ENCODE measurements around the gene CMSS1. TPM values are rescaled to one million over a fixed set of nuclear protein-coding genes. Genes with fewer than 3 reads are reported as not detected.

CMSS1 gene
- total and polyA plus RNA-seq, 2 of the 13 experiments (the other 11 are each of a cell fraction or from before 2014, with no cell fraction given): 6.4 to 48.7 TPM

DNA sequence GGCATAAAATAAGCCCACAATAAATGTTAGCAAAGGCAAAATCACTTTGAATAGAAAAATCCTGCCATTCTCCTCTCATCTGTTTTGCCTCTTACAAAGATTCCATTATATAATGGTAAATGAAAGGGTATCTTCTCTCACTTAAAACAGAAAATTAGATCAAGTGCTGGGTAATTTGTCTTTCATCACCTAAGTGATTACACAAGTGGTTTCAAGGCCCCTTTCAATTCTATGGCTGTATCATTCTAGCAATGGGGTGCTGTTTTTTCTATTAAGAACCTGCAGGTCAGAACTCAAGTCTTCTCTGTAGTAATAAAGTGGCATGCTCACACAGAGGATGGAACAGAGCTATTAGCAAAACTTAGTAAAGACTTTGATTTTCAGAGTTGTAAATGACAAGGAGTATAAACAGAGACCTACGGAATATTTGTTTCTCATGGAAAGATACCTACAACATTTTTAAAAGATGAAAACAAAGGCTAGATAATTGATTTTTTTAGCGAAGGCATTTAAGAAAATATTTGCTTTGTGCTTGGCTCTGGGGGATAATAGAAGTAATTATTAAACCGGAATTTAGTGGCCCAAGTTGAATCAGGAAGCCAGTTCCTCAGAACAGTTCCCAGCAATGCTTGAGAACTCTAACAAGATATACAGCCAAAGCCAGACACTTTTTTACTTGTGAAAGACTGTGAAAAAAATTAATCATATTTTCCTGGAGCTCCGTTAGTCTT is 137.4 kb downstream of the CMSS1 start (continued):
- TF ChIP-seq, protein P1, sequence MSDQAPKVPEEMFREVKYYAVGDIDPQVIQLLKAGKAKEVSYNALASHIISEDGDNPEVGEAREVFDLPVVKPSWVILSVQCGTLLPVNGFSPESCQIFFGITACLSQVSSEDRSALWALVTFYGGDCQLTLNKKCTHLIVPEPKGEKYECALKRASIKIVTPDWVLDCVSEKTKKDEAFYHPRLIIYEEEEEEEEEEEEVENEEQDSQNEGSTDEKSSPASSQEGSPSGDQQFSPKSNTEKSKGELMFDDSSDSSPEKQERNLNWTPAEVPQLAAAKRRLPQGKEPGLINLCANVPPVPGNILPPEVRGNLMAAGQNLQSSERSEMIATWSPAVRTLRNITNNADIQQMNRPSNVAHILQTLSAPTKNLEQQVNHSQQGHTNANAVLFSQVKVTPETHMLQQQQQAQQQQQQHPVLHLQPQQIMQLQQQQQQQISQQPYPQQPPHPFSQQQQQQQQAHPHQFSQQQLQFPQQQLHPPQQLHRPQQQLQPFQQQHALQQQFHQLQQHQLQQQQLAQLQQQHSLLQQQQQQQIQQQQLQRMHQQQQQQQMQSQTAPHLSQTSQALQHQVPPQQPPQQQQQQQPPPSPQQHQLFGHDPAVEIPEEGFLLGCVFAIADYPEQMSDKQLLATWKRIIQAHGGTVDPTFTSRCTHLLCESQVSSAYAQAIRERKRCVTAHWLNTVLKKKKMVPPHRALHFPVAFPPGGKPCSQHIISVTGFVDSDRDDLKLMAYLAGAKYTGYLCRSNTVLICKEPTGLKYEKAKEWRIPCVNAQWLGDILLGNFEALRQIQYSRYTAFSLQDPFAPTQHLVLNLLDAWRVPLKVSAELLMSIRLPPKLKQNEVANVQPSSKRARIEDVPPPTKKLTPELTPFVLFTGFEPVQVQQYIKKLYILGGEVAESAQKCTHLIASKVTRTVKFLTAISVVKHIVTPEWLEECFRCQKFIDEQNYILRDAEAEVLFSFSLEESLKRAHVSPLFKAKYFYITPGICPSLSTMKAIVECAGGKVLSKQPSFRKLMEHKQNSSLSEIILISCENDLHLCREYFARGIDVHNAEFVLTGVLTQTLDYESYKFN (CRISPR knock-in tag; conservative IDR thresholded peaks at IDR 0.05): peak; percentile 73
- peak; percentile 68 for TF ChIP-seq GATAD2A (CRISPR knock-in tag; IDR thresholded peaks at IDR 0.05)
- TF ChIP-seq ONECUT2 (CRISPR knock-in tag; IDR thresholded peaks at IDR 0.05): peak; percentile 76
- no peak for TF ChIP-seq FOXP1 (IDR thresholded peaks at IDR 0.05)
- peak; percentile 24; the same call in 1 of the 2 replicates for TF ChIP-seq FOXP1 (CRISPR knock-in tag; IDR thresholded peaks at IDR 0.05)
- TF ChIP-seq, protein P2, sequence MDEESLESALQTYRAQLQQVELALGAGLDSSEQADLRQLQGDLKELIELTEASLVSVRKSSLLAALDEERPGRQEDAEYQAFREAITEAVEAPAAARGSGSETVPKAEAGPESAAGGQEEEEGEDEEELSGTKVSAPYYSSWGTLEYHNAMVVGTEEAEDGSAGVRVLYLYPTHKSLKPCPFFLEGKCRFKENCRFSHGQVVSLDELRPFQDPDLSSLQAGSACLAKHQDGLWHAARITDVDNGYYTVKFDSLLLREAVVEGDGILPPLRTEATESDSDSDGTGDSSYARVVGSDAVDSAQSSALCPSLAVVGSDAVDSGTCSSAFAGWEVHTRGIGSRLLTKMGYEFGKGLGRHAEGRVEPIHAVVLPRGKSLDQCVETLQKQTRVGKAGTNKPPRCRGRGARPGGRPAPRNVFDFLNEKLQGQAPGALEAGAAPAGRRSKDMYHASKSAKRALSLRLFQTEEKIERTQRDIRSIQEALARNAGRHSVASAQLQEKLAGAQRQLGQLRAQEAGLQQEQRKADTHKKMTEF (CRISPR knock-in tag; IDR thresholded peaks at IDR 0.05): peak; percentile 74
- no peak for TF ChIP-seq ZNF224 (CRISPR knock-in tag; IDR thresholded peaks at IDR 0.05)
- TF ChIP-seq EP300 (IDR thresholded peaks at IDR 0.05; ENCODE audit: low read depth in 2 of 2, low read length in 2 of 2): peak in 1 of 2 experiments; percentile 87; a peak in 1 of 4 replicates
- TF ChIP-seq EP300 (CRISPR knock-in tag; IDR thresholded peaks at IDR 0.05; ENCODE audit: borderline replicate concordance): no peak
- TF ChIP-seq ZNF883 (CRISPR knock-in tag; IDR thresholded peaks at IDR 0.05; ENCODE audit: not compliant biosample characterization): no peak
- TF ChIP-seq CREB1 (IDR thresholded peaks at IDR 0.05): no peak
- TF ChIP-seq CREB1 (CRISPR knock-in tag; IDR thresholded peaks at IDR 0.05): no peak
- TF ChIP-seq, protein P3, sequence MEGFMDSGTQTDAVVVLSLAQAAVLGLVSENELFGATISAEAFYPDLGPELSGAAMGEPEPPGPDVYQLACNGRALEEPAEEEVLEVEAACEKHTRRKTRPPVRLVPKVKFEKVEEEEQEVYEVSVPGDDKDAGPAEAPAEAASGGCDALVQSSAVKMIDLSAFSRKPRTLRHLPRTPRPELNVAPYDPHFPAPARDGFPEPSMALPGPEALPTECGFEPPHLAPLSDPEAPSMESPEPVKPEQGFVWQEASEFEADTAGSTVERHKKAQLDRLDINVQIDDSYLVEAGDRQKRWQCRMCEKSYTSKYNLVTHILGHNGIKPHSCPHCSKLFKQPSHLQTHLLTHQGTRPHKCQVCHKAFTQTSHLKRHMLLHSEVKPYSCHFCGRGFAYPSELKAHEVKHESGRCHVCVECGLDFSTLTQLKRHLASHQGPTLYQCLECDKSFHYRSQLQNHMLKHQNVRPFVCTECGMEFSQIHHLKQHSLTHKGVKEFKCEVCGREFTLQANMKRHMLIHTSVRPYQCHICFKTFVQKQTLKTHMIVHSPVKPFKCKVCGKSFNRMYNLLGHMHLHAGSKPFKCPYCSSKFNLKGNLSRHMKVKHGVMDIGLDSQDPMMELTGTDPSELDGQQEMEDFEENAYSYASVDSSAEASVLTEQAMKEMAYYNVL (CRISPR knock-in tag; IDR thresholded peaks at IDR 0.05; ENCODE audit: borderline replicate concordance): peak; percentile 57; the same call in 1 of the 2 replicates
- TF ChIP-seq, protein P4, sequence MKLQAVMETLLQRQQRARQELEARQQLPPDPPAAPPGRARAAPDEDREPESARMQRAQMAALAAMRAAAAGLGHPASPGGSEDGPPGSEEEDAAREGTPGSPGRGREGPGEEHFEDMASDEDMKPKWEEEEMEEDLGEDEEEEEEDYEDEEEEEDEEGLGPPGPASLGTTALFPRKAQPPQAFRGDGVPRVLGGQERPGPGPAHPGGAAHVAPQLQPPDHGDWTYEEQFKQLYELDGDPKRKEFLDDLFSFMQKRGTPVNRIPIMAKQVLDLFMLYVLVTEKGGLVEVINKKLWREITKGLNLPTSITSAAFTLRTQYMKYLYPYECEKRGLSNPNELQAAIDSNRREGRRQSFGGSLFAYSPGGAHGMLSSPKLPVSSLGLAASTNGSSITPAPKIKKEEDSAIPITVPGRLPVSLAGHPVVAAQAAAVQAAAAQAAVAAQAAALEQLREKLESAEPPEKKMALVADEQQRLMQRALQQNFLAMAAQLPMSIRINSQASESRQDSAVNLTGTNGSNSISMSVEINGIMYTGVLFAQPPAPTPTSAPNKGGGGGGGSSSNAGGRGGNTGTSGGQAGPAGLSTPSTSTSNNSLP (IDR thresholded peaks at IDR 0.05; ENCODE audit: low read depth, low read length): 0 out of 2 replicates have a peak, but pooled peaks have one; percentile 57
- 0 out of 2 replicates have a peak, but pooled peaks have one; percentile 34 for TF ChIP-seq TBX2 (CRISPR knock-in tag; IDR thresholded peaks at IDR 0.05; ENCODE audit: borderline replicate concordance)
- TF ChIP-seq MXD4 (CRISPR knock-in tag; IDR thresholded peaks at IDR 0.05): peak; percentile 37; the same call in 1 of the 2 replicates
- TF ChIP-seq TBX3 (IDR thresholded peaks at IDR 0.05; ENCODE audit: borderline replicate concordance): no peak
- TF ChIP-seq KAT8 (CRISPR knock-in tag; IDR thresholded peaks at IDR 0.05): peak; percentile 31
- TF ChIP-seq, protein P5, sequence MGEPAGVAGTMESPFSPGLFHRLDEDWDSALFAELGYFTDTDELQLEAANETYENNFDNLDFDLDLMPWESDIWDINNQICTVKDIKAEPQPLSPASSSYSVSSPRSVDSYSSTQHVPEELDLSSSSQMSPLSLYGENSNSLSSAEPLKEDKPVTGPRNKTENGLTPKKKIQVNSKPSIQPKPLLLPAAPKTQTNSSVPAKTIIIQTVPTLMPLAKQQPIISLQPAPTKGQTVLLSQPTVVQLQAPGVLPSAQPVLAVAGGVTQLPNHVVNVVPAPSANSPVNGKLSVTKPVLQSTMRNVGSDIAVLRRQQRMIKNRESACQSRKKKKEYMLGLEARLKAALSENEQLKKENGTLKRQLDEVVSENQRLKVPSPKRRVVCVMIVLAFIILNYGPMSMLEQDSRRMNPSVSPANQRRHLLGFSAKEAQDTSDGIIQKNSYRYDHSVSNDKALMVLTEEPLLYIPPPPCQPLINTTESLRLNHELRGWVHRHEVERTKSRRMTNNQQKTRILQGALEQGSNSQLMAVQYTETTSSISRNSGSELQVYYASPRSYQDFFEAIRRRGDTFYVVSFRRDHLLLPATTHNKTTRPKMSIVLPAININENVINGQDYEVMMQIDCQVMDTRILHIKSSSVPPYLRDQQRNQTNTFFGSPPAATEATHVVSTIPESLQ (CRISPR knock-in tag; conservative IDR thresholded peaks at IDR 0.05): no peak

All from HepG2 (cell line).